Brain microvascular endothelial cell (primary cell): ENCODE results near the gene TMEM239.

Source experiments
- DNase-seq: peaks from one replicate; pipeline ENCODE4 v3.0.0-alpha.2; 2020
- H3K27ac ChIP-seq: fragments of 250-450 bp; sonication (Bioruptor Pico); 2 replicates; pipeline ENCODE4 v1.5.1; 2020; ENCODE audit warnings: mild to moderate bottlenecking, moderate library complexity
- H3K27me3 ChIP-seq: fragments of 250-450 bp; sonication (Bioruptor Pico); replicated peaks from 2 replicates; pipeline ENCODE4 v1.5.1; 2020; ENCODE audit warnings: mild to moderate bottlenecking
- H3K36me3 ChIP-seq: fragments of 250-450 bp; sonication (Bioruptor Pico); replicated peaks from 2 replicates; pipeline ENCODE4 v1.5.1; 2020; ENCODE audit warnings: mild to moderate bottlenecking
- H3K4me3 ChIP-seq: 2 replicates; pipeline ENCODE4 v1.5.1; 2011; ENCODE audit warnings: low read depth, mild to moderate bottlenecking, control low read depth, low read length, moderate library complexity
- in situ Hi-C: cut with HindIII; loops from 2 replicates; pipeline ENCODE4 v1.10.0; 2017; ENCODE audit warnings: low sequenced_read_pairs, low pct_ligation_motif_present
- TF ChIP-seq, protein P1 (sequence below): IDR thresholded peaks from 2 replicates; pipeline ENCODE4 v1.5.1; 2011; ENCODE audit warnings: low read depth, mild to moderate bottlenecking, moderate library complexity, low read length, control low read depth, inconsistent platforms; ENCODE audit errors: missing control alignments

Gene TMEM239

DNA sequence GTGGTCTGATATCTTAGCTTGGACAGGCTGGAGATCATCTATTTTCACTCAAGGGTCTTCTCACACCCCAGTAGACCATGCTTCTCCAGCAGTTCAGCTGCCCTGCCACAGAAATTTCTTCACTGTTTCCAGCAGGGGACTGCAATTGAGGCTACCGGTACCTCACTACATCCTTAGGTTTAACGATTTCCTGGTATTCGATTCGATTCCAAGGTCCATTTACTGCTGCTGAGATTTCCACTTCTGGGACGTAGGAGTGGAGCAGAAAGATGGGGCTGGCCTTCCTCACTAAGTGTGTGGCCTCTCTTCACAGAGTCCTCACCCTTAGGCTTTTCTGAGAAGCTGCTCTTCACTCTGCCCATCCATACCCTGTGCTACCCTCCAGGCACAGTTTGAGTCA, 30.5 kb downstream of the TMEM239 start:
- DNase-seq: no peak
- in situ Hi-C loops: no loop called here
- TF ChIP-seq, protein P1, sequence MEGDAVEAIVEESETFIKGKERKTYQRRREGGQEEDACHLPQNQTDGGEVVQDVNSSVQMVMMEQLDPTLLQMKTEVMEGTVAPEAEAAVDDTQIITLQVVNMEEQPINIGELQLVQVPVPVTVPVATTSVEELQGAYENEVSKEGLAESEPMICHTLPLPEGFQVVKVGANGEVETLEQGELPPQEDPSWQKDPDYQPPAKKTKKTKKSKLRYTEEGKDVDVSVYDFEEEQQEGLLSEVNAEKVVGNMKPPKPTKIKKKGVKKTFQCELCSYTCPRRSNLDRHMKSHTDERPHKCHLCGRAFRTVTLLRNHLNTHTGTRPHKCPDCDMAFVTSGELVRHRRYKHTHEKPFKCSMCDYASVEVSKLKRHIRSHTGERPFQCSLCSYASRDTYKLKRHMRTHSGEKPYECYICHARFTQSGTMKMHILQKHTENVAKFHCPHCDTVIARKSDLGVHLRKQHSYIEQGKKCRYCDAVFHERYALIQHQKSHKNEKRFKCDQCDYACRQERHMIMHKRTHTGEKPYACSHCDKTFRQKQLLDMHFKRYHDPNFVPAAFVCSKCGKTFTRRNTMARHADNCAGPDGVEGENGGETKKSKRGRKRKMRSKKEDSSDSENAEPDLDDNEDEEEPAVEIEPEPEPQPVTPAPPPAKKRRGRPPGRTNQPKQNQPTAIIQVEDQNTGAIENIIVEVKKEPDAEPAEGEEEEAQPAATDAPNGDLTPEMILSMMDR: no peak
- Histone ChIP-seq H3K27ac (no peak overlapping the region), H3K36me3 (no peaks in the 10 kb centered on the region), H3K4me3 (no peak overlapping the region), H3K27me3 (no peaks in the 10 kb centered on the region)

DNA sequence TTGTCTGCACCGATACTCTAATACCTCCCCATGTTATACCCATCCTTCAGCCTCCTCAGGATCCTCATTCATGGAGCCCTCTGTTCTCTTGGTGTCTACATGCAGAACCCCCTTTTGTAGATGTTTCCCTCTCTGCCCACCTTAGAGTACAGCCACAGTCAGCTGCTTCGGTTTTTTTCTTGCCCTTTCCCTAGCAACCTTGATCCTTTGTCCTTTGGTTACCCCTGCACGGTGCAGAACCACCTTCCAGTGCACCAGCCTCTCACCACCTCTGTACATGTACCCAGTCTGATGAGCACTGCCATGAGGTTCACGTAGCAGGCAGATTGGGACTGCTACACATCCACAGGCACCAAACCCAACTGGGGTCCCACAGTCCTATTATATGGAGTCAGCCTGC, 31.6 kb downstream of the TMEM239 start:
- H3K27ac ChIP-seq: no peak overlapping the region
- H3K36me3 ChIP-seq: no peaks in the 10 kb centered on the region
- DNase-seq: no peak
- in situ Hi-C loops: no loop called here
- no peak overlapping the region for H3K4me3 ChIP-seq
- TF ChIP-seq, protein P1: no peak
- H3K27me3 ChIP-seq: no peaks in the 10 kb centered on the region

DNA sequence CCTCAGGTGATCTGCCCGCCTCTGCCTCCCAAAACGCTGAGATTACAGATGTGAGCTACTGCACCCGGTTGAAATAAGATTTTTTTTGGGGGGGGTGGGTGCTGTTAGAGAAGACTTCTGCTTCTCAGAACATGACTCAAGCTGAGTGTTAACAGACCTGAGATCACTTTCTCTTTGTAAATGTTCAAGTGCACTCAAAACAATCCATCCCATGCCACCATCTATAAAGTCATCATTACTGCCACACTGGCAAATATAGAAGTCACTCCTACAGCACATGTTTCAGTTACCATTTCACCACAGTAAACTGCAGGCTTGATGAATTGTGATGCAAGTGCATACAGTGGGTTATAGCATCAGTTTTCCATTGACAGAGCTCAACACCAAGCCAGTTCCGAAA, 33.4 kb downstream of the TMEM239 start:
- Histone ChIP-seq H3K4me3 (no peak overlapping the region), H3K27me3 (no peaks in the 10 kb centered on the region), H3K27ac (no peak overlapping the region), H3K36me3 (no peaks in the 10 kb centered on the region)
- in situ Hi-C loops: no loop called here
- TF ChIP-seq, protein P1: no peak
- no peak for DNase-seq

DNA sequence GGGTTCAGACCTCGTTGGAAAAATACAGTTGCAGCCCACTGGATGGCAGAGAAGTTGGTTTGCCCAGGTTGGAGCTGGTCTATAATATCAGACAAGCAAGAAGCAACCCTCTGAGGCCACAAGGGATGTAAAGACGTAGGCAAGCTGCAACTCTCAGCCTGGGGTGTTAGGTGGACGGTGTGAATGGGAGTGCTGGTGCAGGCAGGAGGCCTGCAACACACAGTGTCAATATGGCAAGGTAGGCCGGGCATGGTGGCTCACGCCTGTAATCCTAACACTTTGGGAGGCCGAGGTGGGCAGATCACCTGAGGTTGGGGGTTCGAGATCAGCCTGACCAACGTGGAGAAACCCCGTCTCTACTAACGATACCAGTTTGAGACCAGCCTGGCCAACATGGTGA, 34.9 kb downstream of the TMEM239 start:
- DNase-seq: no peak
- TF ChIP-seq, protein P1: no peak
- H3K4me3 ChIP-seq: no peak overlapping the region
- no peak overlapping the region for H3K27ac ChIP-seq
- in situ Hi-C loops: no loop called here
- H3K36me3 ChIP-seq: no peaks in the 10 kb centered on the region
- H3K27me3 ChIP-seq: no peaks in the 10 kb centered on the region

DNA sequence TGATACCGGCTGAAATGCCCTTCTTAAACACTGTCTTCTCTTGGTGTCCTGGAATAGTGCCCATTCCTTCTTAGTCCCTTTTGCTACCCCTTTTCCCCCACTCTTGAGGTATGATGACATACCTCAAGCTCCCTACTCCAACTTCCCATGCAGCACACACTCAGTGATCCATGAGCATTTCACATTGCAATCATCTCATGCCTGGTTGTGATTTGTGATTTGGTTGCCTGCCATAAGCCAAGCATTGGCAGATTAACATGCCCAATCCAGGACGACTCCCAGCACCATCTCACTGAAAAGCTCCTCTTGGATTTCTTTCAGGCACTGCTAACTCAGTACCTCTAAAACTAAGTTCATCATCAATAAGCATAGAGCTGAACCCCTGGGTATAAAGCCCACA, 42.4 kb downstream of the TMEM239 start:
- in situ Hi-C loops: no loop called here
- H3K27ac ChIP-seq: no peak overlapping the region
- H3K4me3 ChIP-seq: no peak overlapping the region
- no peak for DNase-seq
- H3K36me3 ChIP-seq: peaks cover 14% of the 10 kb centered on the region
- no peaks in the 10 kb centered on the region for H3K27me3 ChIP-seq
- TF ChIP-seq, protein P1: no peak

DNA sequence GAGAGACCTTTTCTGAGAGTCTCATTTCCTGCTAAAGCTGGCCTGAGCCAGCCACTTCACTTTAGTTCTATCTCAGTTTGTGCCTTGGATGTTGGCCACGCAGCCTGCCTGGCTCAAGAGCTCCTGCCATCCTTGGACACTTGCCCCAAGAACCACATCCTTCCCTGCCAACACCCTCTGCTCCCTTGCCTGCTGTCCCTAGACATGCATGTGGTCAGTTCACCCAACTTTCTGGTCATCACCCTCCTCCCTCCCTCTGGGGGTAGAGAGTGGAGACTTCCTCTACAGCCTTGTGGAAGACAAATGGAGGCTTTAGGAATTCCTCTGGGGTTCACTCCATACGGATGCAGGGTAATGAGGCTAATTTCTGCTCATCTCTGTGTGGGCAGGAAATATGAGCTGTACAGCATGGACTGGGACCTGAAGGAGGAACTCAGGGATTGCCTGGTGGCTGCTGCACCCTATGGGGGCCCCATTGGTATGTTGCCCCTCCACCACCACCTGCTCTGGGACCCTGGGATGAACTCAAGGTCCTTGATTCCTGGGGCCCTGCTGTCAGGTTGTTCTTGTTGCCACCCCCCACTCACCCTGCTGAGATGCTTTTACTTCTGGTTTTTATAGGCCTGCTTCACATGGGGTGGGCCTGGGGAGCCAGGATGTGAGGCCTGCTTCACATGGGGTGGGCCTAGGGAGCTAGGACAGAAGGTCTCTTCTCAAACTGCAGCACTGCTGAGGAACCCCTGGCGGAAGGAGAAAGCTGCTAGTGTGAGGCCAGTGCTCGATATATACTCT, 43.4 kb downstream of the TMEM239 start:
- DNase-seq: no peak
- no peak overlapping the region for H3K27ac ChIP-seq
- in situ Hi-C loops: no loop called here
- peaks cover 14% of the 10 kb centered on the region for H3K36me3 ChIP-seq
- TF ChIP-seq, protein P1: no peak
- no peak overlapping the region for H3K4me3 ChIP-seq
- no peaks in the 10 kb centered on the region for H3K27me3 ChIP-seq
